GM12864 (cell line): ENCODE data around the gene TBC1D24.

Source experiments
- DNase-seq: peaks from one replicate; pipeline ENCODE4 v3.0.0-alpha.2; 2011; ENCODE audit warnings: low read depth
- H3K4me3 ChIP-seq: 2 replicates; pipeline ENCODE4 v1.5.1; 2011; ENCODE audit warnings: mild to moderate bottlenecking, low read depth, low read length, control low read depth
- CTCF ChIP-seq: IDR thresholded peaks from 2 replicates; pipeline ENCODE4 v1.5.1; 2011; ENCODE audit warnings: low read depth, mild to moderate bottlenecking, moderate library complexity, low read length, control low read depth, inconsistent platforms; ENCODE audit errors: missing control alignments

The TBC1D24 gene

GRCh38 chr16:2487903-2488531 lies 13.1 kb downstream of the TBC1D24 start:
- no peak overlapping the region for H3K4me3 ChIP-seq
- no peak for DNase-seq
- no peak for TF ChIP-seq CTCF

DNA sequence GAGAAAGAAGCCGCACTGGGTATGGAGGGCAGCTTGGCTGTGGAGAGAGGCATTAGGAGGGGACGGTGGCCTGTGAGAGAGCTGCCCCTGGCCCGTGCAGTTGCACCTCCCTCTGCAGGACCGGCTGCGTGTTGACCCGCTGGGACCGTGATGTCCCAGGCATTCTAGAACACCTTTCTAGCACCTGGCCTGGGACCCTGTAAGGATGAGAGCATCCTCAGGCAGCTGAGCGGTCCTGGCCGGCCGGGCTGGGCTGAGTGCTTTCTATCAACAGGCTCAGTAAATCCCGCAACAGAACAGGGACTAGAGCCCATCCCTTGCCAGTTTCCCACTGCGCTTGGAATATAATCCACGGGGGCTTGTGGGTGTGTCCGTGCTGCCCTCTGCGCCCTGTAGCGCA lies 14.7 kb downstream of the TBC1D24 start:
- TF ChIP-seq CTCF = no peak
- no peak for DNase-seq
- H3K4me3 ChIP-seq = no peak overlapping the region

- H3K4me3 ChIP-seq = no peak overlapping the region
- DNase-seq = no peak
- no peak for TF ChIP-seq CTCF
These were observed 15.5 kb downstream of the TBC1D24 start for GRCh38 chr16:2490190-2491105.

GRCh38 chr16:2492292-2492691 lies 17.4 kb downstream of the TBC1D24 start:
- no peak for TF ChIP-seq CTCF
- no peak for DNase-seq
- no peak overlapping the region for H3K4me3 ChIP-seq

- H3K4me3 ChIP-seq = no peak overlapping the region
- TF ChIP-seq CTCF = no peak
- DNase-seq = no peak
These were observed 18.7 kb downstream of the TBC1D24 start for GRCh38 chr16:2493605-2494004.

GRCh38 chr16:2494616-2495015 lies 19.7 kb downstream of the TBC1D24 start:
- no peak for DNase-seq
- TF ChIP-seq CTCF = no peak
- H3K4me3 ChIP-seq = no peak overlapping the region
